Measurements from ENCODE around the gene ZNF511. TPM values are rescaled to one million over a fixed set of nuclear protein-coding genes. Genes with fewer than 3 reads are reported as not detected.
"Not testable (repeated sequence)": the region's sequence is repeated elsewhere in the genome, so short reads cannot be mapped to it uniquely, and the experiment has no call there.

The ZNF511 gene
- total and polyA plus RNA-seq, 2 donors = 20.6 to 39.1 TPM

DNA sequence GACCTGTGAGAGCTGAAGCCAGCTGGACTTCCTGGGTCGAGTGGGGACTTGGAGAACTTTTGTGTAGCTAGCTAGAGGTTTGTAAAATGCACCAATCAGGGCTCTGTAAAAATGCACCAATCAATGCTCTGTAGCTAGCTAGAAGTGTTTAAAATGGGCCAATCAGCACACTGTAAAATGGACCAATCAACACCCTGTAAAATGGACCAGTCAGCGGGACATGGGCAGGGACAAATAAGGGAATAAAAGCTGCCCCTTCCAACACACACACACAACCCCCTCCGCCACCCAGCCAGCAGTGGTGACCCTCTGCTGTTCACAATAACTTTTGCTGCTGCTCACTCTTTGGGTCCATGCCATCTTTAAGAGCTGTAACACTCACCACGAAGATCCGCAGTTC, 7.1 kb downstream of the ZNF511 start:
- peaks cover 0 to 1% of the 10 kb centered on the region in 2 donors for H3K9me3 ChIP-seq (ENCODE audit: control insufficient read depth in 2 of 2, insufficient read depth in 1 of 2, low read length in 1 of 2)
- WGBS = 68% methylated on average over 5 of the region's 5 CpGs
- H3K36me3 ChIP-seq (ENCODE audit: control insufficient read depth in 2 of 2, insufficient read depth in 2 of 2, low read length in 1 of 2) = peaks cover 15 to 21% of the 10 kb centered on the region in 2 donors
- no peaks in the 10 kb centered on the region for H3K4me1 ChIP-seq (ENCODE audit: control insufficient read depth in 2 of 2, insufficient read depth in 2 of 2, low read length in 2 of 2)
- no peak overlapping the region for H3K4me3 ChIP-seq (ENCODE audit: low read length in 2 of 2)
- peaks cover 6 to 17% of the 10 kb centered on the region in 2 donors for H3K27me3 ChIP-seq (ENCODE audit: control insufficient read depth in 2 of 2, insufficient read depth in 1 of 2, low read length in 1 of 2)
- no peak for DNase-seq (ENCODE audit: low read depth in 6 of 9, low spot score in 9 of 9)
- H3K27ac ChIP-seq (ENCODE audit: low read depth in 1 of 2, low read length in 1 of 2) = no peak overlapping the region

DNA sequence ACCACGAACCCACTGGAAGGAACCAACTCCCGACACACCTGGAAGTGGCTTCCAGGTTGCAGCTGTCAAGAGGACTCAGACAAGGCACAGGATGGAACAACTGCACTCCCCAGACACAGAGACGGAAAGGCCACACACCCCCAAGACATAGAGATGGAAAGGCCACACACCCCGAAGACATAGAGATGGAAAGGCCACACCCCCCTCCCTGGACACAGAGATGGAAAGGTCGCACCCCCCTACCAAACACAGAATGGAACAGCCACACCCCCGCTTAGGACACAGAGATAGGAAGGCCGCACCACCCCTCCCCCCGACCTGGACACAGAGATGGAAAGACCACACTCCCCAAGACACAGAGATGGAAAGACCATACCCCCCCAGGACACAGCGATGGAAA, 7.6 kb downstream of the ZNF511 start:
- H3K9me3 ChIP-seq (ENCODE audit: control insufficient read depth in 2 of 2, insufficient read depth in 1 of 2, low read length in 1 of 2) = peaks cover 0 to 3% of the 10 kb centered on the region in 2 donors
- H3K4me3 ChIP-seq (ENCODE audit: low read length in 2 of 2) = no peak overlapping the region
- WGBS = 79% methylated on average over 9 of the region's 9 CpGs
- peaks cover 14 to 20% of the 10 kb centered on the region in 2 donors for H3K36me3 ChIP-seq (ENCODE audit: control insufficient read depth in 2 of 2, insufficient read depth in 2 of 2, low read length in 1 of 2)
- H3K4me1 ChIP-seq (ENCODE audit: control insufficient read depth in 2 of 2, insufficient read depth in 2 of 2, low read length in 2 of 2) = no peaks in the 10 kb centered on the region
- no peak overlapping the region for H3K27ac ChIP-seq (ENCODE audit: low read depth in 1 of 2, low read length in 1 of 2)
- peaks cover 6 to 18% of the 10 kb centered on the region in 2 donors for H3K27me3 ChIP-seq (ENCODE audit: control insufficient read depth in 2 of 2, insufficient read depth in 1 of 2, low read length in 1 of 2)
- no peak for DNase-seq (ENCODE audit: low read depth in 6 of 9, low spot score in 9 of 9)

DNA sequence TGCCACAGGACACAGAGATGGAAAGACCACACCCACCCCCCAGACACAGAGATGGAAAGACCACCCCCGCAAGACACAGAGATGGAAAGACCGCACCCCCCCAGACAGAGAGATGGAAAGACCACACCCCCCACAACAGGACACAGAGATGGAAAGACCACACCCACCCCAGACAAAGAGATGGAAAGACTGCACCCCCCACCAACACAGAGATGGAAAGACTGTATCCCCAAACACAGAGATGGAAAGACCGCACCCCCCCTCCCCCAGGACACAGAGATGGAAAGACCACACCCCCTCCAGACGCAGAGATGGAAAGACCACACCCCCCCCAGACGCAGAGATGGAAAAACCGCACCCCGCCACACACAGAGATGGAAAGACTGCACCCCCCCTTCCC, 8.0 kb downstream of the ZNF511 start:
- Histone ChIP-seq H3K36me3 (ENCODE audit: control insufficient read depth in 2 of 2, insufficient read depth in 2 of 2, low read length in 1 of 2) (peaks cover 9 to 16% of the 10 kb centered on the region in 2 donors), H3K4me3 (ENCODE audit: low read length in 2 of 2) (no peak overlapping the region), H3K4me1 (ENCODE audit: control insufficient read depth in 2 of 2, insufficient read depth in 2 of 2, low read length in 2 of 2) (no peaks in the 10 kb centered on the region), H3K9me3 (ENCODE audit: control insufficient read depth in 2 of 2, insufficient read depth in 1 of 2, low read length in 1 of 2) (peaks cover 0 to 3% of the 10 kb centered on the region in 2 donors), H3K27me3 (ENCODE audit: control insufficient read depth in 2 of 2, insufficient read depth in 1 of 2, low read length in 1 of 2) (peaks cover 6 to 18% of the 10 kb centered on the region in 2 donors), H3K27ac (ENCODE audit: low read depth in 1 of 2, low read length in 1 of 2) (no peak overlapping the region)
- 93% methylated on average over 7 of the region's 7 CpGs for WGBS
- DNase-seq (ENCODE audit: low read depth in 6 of 9, low spot score in 9 of 9) = no peak

DNA sequence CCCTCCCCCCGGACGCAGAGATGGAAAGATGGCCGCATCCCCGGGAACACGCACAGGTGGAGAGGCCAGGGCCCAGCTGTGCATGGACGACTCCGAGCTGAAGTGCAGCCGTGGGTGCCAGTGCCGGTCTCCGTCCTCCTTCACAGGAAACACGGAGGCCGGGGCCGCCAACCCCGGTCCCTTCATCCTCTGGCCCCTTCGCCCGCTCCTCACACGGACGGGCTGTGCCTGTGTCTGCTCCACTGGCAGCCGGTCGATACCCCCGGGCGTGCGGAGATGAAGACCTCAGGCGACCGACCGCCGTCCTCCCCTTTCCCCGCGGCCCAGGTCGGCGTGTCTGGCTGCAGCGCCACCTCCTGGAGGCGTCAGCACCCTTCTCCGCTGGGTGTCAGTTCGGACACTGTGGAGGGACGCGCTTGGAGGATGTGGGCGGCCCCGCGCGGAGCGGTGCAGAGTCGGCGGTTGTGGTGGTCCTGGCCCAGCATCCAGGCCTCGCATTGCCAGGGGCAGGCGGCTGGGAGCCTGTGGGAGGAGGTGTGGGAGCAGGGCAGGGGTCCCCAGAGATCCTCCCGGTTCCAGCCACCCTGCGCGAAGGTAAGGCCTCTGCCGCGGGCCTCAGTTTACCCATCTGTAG, 9.9 kb downstream of the ZNF511 start:
- no peak overlapping the region for H3K27ac ChIP-seq (ENCODE audit: low read depth in 1 of 2, low read length in 1 of 2)
- WGBS = 9% methylated on average over 51 of the region's 51 CpGs

DNA sequence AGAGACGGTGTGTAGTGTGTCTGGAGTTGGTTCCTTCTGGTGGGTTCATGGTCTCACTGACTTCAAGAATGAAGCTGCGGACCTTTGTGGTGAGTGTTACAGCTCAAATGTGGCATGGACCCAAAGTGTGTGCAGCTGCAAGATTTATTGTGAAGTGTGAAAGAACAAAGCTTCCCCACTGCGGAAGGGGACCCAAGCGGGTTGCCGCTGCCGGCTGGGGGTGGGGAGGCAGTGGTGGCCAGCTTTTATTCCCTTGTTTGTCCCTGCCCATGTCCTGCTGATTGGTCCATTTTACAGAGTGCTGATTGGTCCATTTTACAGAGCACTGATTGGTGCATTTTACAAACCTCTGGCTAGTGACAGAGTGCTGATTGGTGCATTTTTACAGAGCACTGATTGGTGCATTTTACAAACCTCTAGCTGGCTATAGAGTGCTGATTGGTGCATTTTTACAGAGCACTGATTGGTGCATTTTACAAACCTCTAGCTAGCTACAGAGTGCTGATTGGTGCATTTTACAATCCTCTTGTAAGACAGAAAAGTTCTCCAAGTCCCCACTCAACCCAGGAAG, 12.2 kb downstream of the ZNF511 start:
- H3K27me3 ChIP-seq (ENCODE audit: control insufficient read depth in 2 of 2, insufficient read depth in 1 of 2, low read length in 1 of 2) = peaks cover 19 to 34% of the 10 kb centered on the region in 2 donors
- 95% methylated on average over 6 of the region's 6 CpGs for WGBS
- not testable (repeated sequence) for H3K27ac ChIP-seq (ENCODE audit: low read depth in 1 of 2, low read length in 1 of 2); H3K4me1 ChIP-seq (ENCODE audit: control insufficient read depth in 2 of 2, insufficient read depth in 2 of 2, low read length in 2 of 2); H3K36me3 ChIP-seq (ENCODE audit: control insufficient read depth in 2 of 2, insufficient read depth in 2 of 2, low read length in 1 of 2); H3K4me3 ChIP-seq (ENCODE audit: low read length in 2 of 2); H3K9me3 ChIP-seq (ENCODE audit: control insufficient read depth in 2 of 2, insufficient read depth in 1 of 2, low read length in 1 of 2); DNase-seq (ENCODE audit: low read depth in 6 of 9, low spot score in 9 of 9)

More for the DNA sequence above, 9.9 kb downstream of the ZNF511 start:
- Histone ChIP-seq H3K4me3 (ENCODE audit: low read length in 2 of 2) (peak overlapping the region in 1 of 2 donors; percentile 45), H3K27me3 (ENCODE audit: control insufficient read depth in 2 of 2, insufficient read depth in 1 of 2, low read length in 1 of 2) (peaks cover 6 to 18% of the 10 kb centered on the region in 2 donors), H3K9me3 (ENCODE audit: control insufficient read depth in 2 of 2, insufficient read depth in 1 of 2, low read length in 1 of 2) (peaks cover 0 to 3% of the 10 kb centered on the region in 2 donors), H3K4me1 (ENCODE audit: control insufficient read depth in 2 of 2, insufficient read depth in 2 of 2, low read length in 2 of 2) (no peaks in the 10 kb centered on the region), H3K36me3 (ENCODE audit: control insufficient read depth in 2 of 2, insufficient read depth in 2 of 2, low read length in 1 of 2) (no peaks in the 10 kb centered on the region)
- peak in 3 of 9 donors; percentile 22 to 48 (median 46) for DNase-seq (ENCODE audit: low read depth in 6 of 9, low spot score in 9 of 9)

DNA sequence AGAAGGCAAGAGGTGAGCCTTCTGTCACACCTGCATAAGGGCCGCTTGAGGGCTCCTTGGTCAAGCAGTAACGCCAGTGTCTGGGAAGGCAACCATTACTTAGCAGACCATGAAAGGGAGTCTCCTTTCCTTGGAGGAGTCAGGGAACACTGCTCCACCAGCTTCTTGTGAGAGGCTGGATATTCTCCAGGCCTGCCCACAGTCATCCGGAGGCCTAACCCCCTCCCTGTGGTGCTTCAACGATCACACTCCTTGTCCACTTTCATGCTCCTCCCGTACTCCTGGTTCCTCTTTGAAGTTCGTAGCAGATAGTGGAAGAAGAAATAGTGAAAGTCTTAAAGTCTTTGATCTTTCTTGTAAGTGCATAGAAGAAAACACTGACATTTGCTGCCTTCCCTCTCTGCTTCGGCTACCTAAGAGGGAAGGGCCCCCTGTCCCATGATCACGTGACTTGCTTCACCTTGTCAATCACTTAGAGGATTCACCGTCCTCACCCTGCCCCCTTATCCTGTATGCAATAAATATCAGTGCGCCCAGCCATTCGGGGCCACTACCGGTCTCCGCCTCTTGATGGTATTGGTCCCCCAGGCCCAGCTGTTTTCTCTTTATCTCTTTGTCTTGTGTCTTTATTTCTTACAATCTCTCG, 13.5 kb downstream of the ZNF511 start:
- H3K4me3 ChIP-seq (ENCODE audit: low read length in 2 of 2); H3K36me3 ChIP-seq (ENCODE audit: control insufficient read depth in 2 of 2, insufficient read depth in 2 of 2, low read length in 1 of 2); H3K9me3 ChIP-seq (ENCODE audit: control insufficient read depth in 2 of 2, insufficient read depth in 1 of 2, low read length in 1 of 2); H3K4me1 ChIP-seq (ENCODE audit: control insufficient read depth in 2 of 2, insufficient read depth in 2 of 2, low read length in 2 of 2); DNase-seq (ENCODE audit: low read depth in 6 of 9, low spot score in 9 of 9); H3K27ac ChIP-seq (ENCODE audit: low read depth in 1 of 2, low read length in 1 of 2): not testable (repeated sequence)
- H3K27me3 ChIP-seq (ENCODE audit: control insufficient read depth in 2 of 2, insufficient read depth in 1 of 2, low read length in 1 of 2) = peaks cover 32 to 46% of the 10 kb centered on the region in 2 donors
- WGBS = 92% methylated on average over 12 of the region's 14 CpGs

DNA sequence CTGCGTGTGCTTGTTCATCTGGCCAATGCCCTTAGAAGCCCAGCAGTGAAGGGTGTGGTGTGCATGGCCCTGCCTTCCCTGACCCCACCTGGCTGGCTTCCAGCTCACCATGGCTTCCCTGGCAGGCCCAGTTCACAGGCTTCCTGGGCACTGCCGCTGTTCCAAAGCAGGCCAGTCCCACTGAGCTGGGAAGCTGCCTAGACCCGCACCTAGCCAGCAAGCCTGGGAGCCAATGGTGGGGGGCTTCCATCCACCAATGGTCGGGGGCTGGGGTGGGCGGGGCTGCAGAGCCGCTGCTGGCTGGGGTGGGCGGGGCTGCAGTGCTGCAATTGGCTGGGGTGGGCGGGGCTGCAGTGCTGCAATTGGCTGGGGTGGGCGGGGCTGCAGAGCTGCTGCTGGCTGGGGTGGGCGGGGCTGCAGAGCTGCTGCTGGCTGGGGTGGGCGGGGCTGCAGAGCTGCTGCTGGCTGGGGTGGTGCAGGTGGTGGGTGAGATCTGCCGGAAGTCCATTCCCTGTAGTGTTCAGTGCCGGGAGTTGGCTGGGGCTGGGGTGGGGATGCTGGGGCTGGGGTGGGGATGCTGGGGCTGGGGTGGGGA, 15.6 kb downstream of the ZNF511 start:
- peaks cover 45 to 57% of the 10 kb centered on the region in 2 donors for H3K27me3 ChIP-seq (ENCODE audit: control insufficient read depth in 2 of 2, insufficient read depth in 1 of 2, low read length in 1 of 2)
- H3K4me3 ChIP-seq (ENCODE audit: low read length in 2 of 2) = no peak overlapping the region
- peaks cover 3 to 6% of the 10 kb centered on the region in 2 donors for H3K4me1 ChIP-seq (ENCODE audit: control insufficient read depth in 2 of 2, insufficient read depth in 2 of 2, low read length in 2 of 2)
- no peak overlapping the region for H3K27ac ChIP-seq (ENCODE audit: low read depth in 1 of 2, low read length in 1 of 2)
- H3K36me3 ChIP-seq (ENCODE audit: control insufficient read depth in 2 of 2, insufficient read depth in 2 of 2, low read length in 1 of 2) = no peaks in the 10 kb centered on the region
- 17% methylated on average over 13 of the region's 13 CpGs for WGBS
- peaks cover 0 to 3% of the 10 kb centered on the region in 2 donors for H3K9me3 ChIP-seq (ENCODE audit: control insufficient read depth in 2 of 2, insufficient read depth in 1 of 2, low read length in 1 of 2)
- DNase-seq (ENCODE audit: low read depth in 6 of 9, low spot score in 9 of 9) = peak in 5 of 9 donors; percentile 25 to 71 (median 53)

DNA sequence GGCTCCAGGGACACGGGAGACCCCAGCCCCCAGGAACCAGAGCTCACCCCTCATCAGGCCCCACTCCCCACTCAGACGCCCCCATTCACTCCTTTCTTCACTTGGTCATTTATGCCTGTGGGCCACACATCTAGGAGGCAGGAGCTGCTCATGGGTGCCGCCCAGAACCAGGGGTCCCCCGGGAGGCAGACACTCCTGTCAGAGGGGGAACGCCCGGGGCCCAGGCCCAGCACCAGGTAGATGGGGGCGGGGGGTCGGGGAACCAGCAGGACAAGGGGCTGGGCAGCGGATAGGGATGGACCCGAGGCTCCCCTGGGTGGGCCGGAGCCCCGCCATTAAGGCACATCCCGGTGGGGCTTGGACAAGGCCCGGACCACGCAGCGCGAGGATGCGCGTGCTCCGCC, 16.1 kb downstream of the ZNF511 start:
- 27% methylated on average over 20 of the region's 20 CpGs for WGBS
- Histone ChIP-seq H3K27ac (ENCODE audit: low read depth in 1 of 2, low read length in 1 of 2) (no peak overlapping the region), H3K4me3 (ENCODE audit: low read length in 2 of 2) (no peak overlapping the region), H3K9me3 (ENCODE audit: control insufficient read depth in 2 of 2, insufficient read depth in 1 of 2, low read length in 1 of 2) (peaks cover 0 to 3% of the 10 kb centered on the region in 2 donors), H3K27me3 (ENCODE audit: control insufficient read depth in 2 of 2, insufficient read depth in 1 of 2, low read length in 1 of 2) (peaks cover 49 to 59% of the 10 kb centered on the region in 2 donors), H3K4me1 (ENCODE audit: control insufficient read depth in 2 of 2, insufficient read depth in 2 of 2, low read length in 2 of 2) (peaks cover 3 to 7% of the 10 kb centered on the region in 2 donors), H3K36me3 (ENCODE audit: control insufficient read depth in 2 of 2, insufficient read depth in 2 of 2, low read length in 1 of 2) (no peaks in the 10 kb centered on the region)
- no peak for DNase-seq (ENCODE audit: low read depth in 6 of 9, low spot score in 9 of 9)

Data from thymus (tissue), 11 donors.